Body of pancreas (tissue), 4 donors: ENCODE data around the gene OTUB2. TPM values are rescaled to one million over a fixed set of nuclear protein-coding genes. Genes with fewer than 3 reads are reported as not detected.

Experiments used
- ATAC-seq: fragments of 150-250 bp; one replicate; pipeline ENCODE4 v1.9.1; 2016
- DNase-seq, 4 donors: peaks; one replicate each; pipeline ENCODE4 v3.0.0-alpha.2; 2019
- H3K27ac ChIP-seq, 4 donors: fragments of 200-600 bp; sonication (generic); 1 replicate in 3 of 4; 2 replicates in 1 of 4; pipeline versions ENCODE4 v1.5.1 to v1.6.1; 2016 to 2019; ENCODE audit warnings: mild to moderate bottlenecking in 1 of 4, mixed read lengths in 1 of 4, moderate library complexity in 1 of 4
- H3K27me3 ChIP-seq, 2 donors: fragments of 200-600 bp; sonication (generic); one replicate each; pipeline ENCODE4 v1.6.0; 2016; ENCODE audit warnings: mild to moderate bottlenecking in 1 of 2
- H3K36me3 ChIP-seq, 2 donors: fragments of 200-600 bp; sonication (generic); replicated peaks in 1 of 2; 2 replicates each; pipeline ENCODE4 v1.5.1; 2016; ENCODE audit warnings: low read depth in 2 of 2; ENCODE audit not compliant: insufficient read depth in 1 of 2
- H3K4me1 ChIP-seq: fragments of 200-600 bp; sonication (generic); one replicate; pipeline ENCODE4 v1.6.0; 2016
- H3K4me3 ChIP-seq, 2 donors: fragments of 200-600 bp; sonication (generic); 1 replicate in 1 of 2; 2 replicates in 1 of 2; pipeline ENCODE4 v1.5.1; 2016 to 2019
- H3K9me3 ChIP-seq, 3 donors: fragments of 200-600 bp; sonication (generic); 1 replicate in 2 of 3; 2 replicates in 1 of 3; pipeline ENCODE4 v1.5.1; 2016
- POLR2A ChIP-seq, 3 donors: fragments of 450-650 bp; IDR thresholded peaks; one replicate each; pipeline ENCODE4 v1.6.1; 2016; ENCODE audit warnings: antibody characterized with exemption in 3 of 3, mild to moderate bottlenecking in 2 of 3
- WGBS, 2 donors: methylation state at CpG; one replicate each; pipeline ENCODE4 v1.1.5; 2017; 5-methylcytosine and 5-hydroxymethylcytosine counted together
- intact Hi-C: fragments of 100-400 bp; cut with DNase I; formaldehyde crosslinking; loops from one replicate; pipeline ENCODE4 v1.15.1; 2023
- total RNA-seq, 2 donors: library from RNA; depleted of rRNA; stranded (reverse); fragments of >200 nt; gene quantifications; one replicate each; pipeline ENCODE4 v1.1.0, GENCODE V29; 2016
- TF ChIP-seq, protein P1 (sequence below), 7 experiments: fragments of 450-650 bp in 4 of 7; fragments of 200-600 bp in 3 of 7; sonication (generic) in 3 of 7; IDR thresholded peaks; one replicate each; pipeline ENCODE4 v1.5.1; 2016 to 2019; ENCODE audit warnings: antibody characterized with exemption in 7 of 7

OTUB2 gene
- total RNA-seq, 2 donors from 2014 or later = 0.33 to 1.8 TPM

DNA sequence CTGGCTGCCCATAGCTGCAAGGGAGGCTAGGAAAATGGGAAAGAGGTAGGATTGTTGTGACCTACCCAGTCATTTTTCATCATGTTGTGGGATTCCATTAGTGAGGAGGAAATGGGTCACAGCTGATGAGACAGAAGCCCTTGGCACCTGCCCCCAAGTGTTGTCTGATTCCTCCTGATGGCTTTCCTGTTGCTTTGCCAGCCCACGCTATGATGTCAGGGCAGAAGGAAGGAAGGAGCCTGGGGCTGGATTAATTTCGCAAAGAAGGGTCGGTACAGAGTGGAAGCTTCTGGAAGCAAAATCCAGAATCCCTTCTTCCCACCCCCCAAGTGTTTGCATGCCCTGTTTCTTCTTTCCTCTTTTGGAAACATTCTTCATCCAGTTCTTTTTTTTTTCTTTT is 8.7 kb downstream of the OTUB2 start:
- TF ChIP-seq, protein P1, sequence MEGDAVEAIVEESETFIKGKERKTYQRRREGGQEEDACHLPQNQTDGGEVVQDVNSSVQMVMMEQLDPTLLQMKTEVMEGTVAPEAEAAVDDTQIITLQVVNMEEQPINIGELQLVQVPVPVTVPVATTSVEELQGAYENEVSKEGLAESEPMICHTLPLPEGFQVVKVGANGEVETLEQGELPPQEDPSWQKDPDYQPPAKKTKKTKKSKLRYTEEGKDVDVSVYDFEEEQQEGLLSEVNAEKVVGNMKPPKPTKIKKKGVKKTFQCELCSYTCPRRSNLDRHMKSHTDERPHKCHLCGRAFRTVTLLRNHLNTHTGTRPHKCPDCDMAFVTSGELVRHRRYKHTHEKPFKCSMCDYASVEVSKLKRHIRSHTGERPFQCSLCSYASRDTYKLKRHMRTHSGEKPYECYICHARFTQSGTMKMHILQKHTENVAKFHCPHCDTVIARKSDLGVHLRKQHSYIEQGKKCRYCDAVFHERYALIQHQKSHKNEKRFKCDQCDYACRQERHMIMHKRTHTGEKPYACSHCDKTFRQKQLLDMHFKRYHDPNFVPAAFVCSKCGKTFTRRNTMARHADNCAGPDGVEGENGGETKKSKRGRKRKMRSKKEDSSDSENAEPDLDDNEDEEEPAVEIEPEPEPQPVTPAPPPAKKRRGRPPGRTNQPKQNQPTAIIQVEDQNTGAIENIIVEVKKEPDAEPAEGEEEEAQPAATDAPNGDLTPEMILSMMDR (IDR thresholded peaks at IDR 0.05) = no peak
- no peak for TF ChIP-seq POLR2A (IDR thresholded peaks at IDR 0.05)
- 81 to 89% methylated on average over 3 of the region's 3 CpGs for WGBS, 2 donors
- H3K27ac ChIP-seq = no peak overlapping the region
- no peaks in the 10 kb centered on the region for H3K36me3 ChIP-seq
- H3K27me3 ChIP-seq = no peaks in the 10 kb centered on the region
- no peaks in the 10 kb centered on the region for H3K9me3 ChIP-seq
- no peak for ATAC-seq
- no peak overlapping the region for H3K4me3 ChIP-seq
- no peaks in the 10 kb centered on the region for H3K4me1 ChIP-seq
- DNase-seq = no peak
- intact Hi-C loops = loop anchor here (5.0 kb wide), 1 partner anchor 102 kb away; no protein-coding TSS in a partner anchor

DNA sequence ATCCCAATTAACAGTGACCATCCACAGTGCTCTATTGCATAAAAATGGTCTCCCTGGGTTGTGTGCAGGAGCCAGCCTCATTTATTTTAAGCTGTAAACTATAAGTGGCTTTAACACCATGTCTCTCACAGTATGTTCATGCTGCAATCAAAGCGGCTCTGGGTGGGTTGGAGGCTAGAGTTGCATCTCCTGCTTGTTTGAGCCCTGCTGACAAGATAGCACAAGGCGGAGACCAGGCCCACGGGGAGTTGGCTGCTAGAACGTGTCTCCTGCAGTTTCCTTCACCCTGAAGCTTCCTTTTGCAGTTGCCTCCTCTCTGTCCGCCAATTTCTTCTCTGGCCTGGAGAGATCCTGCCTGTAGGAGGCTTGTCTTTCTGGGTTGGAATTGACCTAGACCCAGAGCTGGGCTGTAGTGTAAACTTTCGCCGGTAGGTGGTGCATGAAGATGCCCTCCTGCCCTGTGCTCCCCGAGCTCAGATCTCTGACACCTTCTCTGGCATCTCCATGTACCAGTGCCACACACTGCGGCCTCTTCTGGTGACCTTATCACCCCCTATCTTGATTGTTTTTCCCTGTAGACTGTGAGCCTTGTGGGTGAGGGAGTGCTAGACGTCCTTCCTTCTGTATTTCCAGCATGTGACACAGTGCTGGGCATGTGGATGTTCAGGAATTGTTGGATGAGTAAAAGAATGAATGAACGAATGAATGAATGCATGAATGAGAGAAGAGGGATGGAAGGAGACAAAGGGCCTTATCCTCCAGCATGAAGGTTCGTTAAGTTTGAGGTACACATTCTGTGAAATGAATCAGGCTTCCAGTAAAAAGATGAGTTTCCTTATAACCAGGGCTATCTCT is 10.4 kb downstream of the OTUB2 start:
- WGBS, 2 donors = 11 to 29% methylated on average over 8 to 12 of the region's 12 CpGs
- intact Hi-C loops = no loop called here

DNA sequence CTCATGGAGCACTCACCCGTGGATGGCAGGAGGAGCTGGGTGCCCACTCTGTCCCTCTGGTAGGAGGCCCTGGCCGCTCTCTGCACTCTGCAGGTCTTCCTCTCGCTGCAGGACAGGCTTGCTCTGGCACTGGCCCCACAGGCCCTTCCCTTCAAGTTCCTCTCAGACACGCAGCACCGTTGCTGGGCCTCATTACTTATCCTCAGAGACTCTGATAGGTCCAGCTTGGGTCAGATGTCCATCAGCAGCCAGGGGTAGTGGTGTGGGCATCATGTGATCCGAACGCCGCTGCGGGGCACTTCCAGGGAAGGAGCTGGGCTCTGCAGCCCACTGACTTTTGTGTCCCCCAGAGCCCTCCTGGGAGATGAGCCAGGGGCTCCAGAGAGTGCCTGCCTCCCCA is 11.8 kb downstream of the OTUB2 start:
- Histone ChIP-seq H3K27ac (no peak overlapping the region), H3K27me3 (no peaks in the 10 kb centered on the region), H3K4me1 (no peaks in the 10 kb centered on the region), H3K36me3 (no peaks in the 10 kb centered on the region), H3K4me3 (no peak overlapping the region), H3K9me3 (no peaks in the 10 kb centered on the region)
- WGBS, 2 donors = 90 to 91% methylated on average over 9 of the region's 9 CpGs
- intact Hi-C loops = no loop called here
- ATAC-seq = no peak
- DNase-seq = no peak
- TF ChIP-seq, protein P1 (IDR thresholded peaks at IDR 0.05) = no peak
- TF ChIP-seq POLR2A (IDR thresholded peaks at IDR 0.05) = no peak

More for the DNA sequence above, 10.4 kb downstream of the OTUB2 start:
- Histone ChIP-seq H3K27ac (no peak overlapping the region), H3K4me3 (no peak overlapping the region), H3K4me1 (no peaks in the 10 kb centered on the region), H3K9me3 (no peaks in the 10 kb centered on the region), H3K36me3 (no peaks in the 10 kb centered on the region), H3K27me3 (no peaks in the 10 kb centered on the region)
- DNase-seq (peak; percentile 75 to 85 (median 79)), ATAC-seq (peak; percentile 94)
- TF ChIP-seq, protein P1 (IDR thresholded peaks at IDR 0.05) = peak; percentile 70 to 89 (median 86)
- no peak for TF ChIP-seq POLR2A (IDR thresholded peaks at IDR 0.05)

DNA sequence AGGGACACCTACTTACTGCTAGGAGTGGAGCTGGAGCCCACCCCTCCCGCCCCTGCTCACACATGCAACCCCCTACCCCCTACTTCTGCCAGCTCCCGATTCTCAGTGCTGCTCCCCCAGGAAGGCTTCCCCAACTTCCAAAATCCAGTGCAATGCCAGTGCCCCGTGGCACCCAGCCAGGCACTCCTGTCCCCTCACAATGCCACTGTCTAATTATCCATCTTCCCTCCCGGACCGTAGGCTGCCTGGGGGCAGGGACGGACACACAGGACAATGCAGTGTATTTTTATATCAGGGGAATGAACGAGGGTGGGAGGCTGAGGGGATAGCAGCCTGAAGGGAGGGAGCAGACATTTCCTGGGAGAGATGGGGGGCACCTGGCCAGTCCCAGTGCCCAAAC is 12.4 kb downstream of the OTUB2 start:
- H3K36me3 ChIP-seq = no peaks in the 10 kb centered on the region
- H3K4me3 ChIP-seq = no peak overlapping the region
- 79 to 81% methylated on average over 6 to 7 of the region's 7 CpGs for WGBS, 2 donors
- H3K27me3 ChIP-seq = no peaks in the 10 kb centered on the region
- no peak for DNase-seq
- intact Hi-C loops = no loop called here
- H3K9me3 ChIP-seq = no peaks in the 10 kb centered on the region
- H3K27ac ChIP-seq = no peak overlapping the region
- no peaks in the 10 kb centered on the region for H3K4me1 ChIP-seq
- TF ChIP-seq, protein P1 (IDR thresholded peaks at IDR 0.05) = no peak
- TF ChIP-seq POLR2A (IDR thresholded peaks at IDR 0.05) = no peak
- no peak for ATAC-seq
